ENCODE results near the gene BSND. TPM values are rescaled to one million over a fixed set of nuclear protein-coding genes. Genes with fewer than 3 reads are reported as not detected.

BSND gene
- not detected in 2 replicates for total RNA-seq (2011; cell fraction: chromatin; rRNA removed; ENCODE audit: low replicate concordance)
- not detected in 2 replicates for total RNA-seq (2011; cell fraction: nucleolus; rRNA removed)
- not detected in 2 replicates for total RNA-seq (2011; cell fraction: nucleoplasm; rRNA removed)
- not detected in 2 replicates for total RNA-seq (2014; rRNA removed)
- total RNA-seq (2014; rRNA removed; fragmentation: Illumina TruSeq; extraction: Trizol): not detected in 2 replicates
- not detected in 2 replicates for total RNA-seq (2015; rRNA removed; fragmentation: Illumina TruSeq; extraction: Trizol)
- not detected in 2 replicates for total RNA-seq (2021)
- not detected in 2 replicates for polyA plus RNA-seq (2011; rRNA removed)
- 0.01 TPM in 1 of 2 replicates, not detected in the other for polyA plus RNA-seq (2011; cell fraction: cytosol; rRNA removed)
- polyA plus RNA-seq (2011; cell fraction: nucleus; rRNA removed): not detected in 2 replicates
- polyA plus RNA-seq (2012): 0.01 TPM in 1 of 2 replicates, not detected in the other
- polyA plus RNA-seq (2014; fragmentation: Illumina TruSeq; extraction: Trizol): not detected in 2 replicates
- not detected for polyA plus RNA-seq (2014; fragmentation: Nextera tagmentation; extraction: Ambion mirVana)
- not detected in 2 replicates for polyA plus RNA-seq (2014; rRNA removed)
- polyA minus RNA-seq (2011; rRNA and poly(A)+ RNA removed): not detected in 2 replicates
- not detected in 2 replicates for polyA minus RNA-seq (2011; cell fraction: cytosol; rRNA and poly(A)+ RNA removed)
- polyA minus RNA-seq (2011; cell fraction: nucleus; rRNA and poly(A)+ RNA removed): not detected in 2 replicates
- percentile 14 among the genes with signal in this experiment for Bru-seq, nascent RNA
- not detected for BruChase-seq, experiment 1, labeled RNA remaining after a 2-hour chase
- BruChase-seq, experiment 2, labeled RNA remaining after a 6-hour chase: percentile 7 among the genes with signal in this experiment
- long read RNA-seq, experiment 1: 0 reads
- long read RNA-seq, experiment 2: 0 reads
- long read RNA-seq, experiment 3: 0 reads

GRCh38 chr1:54998677-54999076 lies at the start of gene BSND:
Gene BSND (plus strand): TSS chr1:54998933. CDS start chr1:54999187, 254 bp downstream.
- POLR2A ChIA-PET: interaction anchor here (0.5 kb wide), 1 partner anchor 71 kb away, joined by 4 read pairs; no protein-coding TSS in a partner anchor
- Histone ChIP-seq H3K79me2 (ENCODE audit: control insufficient read depth, insufficient read depth, low read length) (no peaks in the 10 kb centered on the region), H4K20me1 (replicated peaks; ENCODE audit: control insufficient read depth, insufficient read depth, low read length) (peaks cover 11% of the 10 kb centered on the region), H3K4me3 (no peak within 1 kb of the TSS), H3K27me3 (ENCODE audit: control insufficient read depth in 2 of 2, insufficient read depth in 2 of 2, low read length in 2 of 2) (peaks cover 22 to 62% of the 10 kb centered on the region in 2 experiments), H3K4me1 (replicated peaks in 1 of 2; ENCODE audit: control insufficient read depth in 2 of 2, insufficient read depth in 2 of 2, low read length in 2 of 2) (peaks cover 0 to 21% of the 10 kb centered on the region in 2 experiments; a peak in 3 of 5 replicates), H2AFZ (ENCODE audit: low read depth, low read length) (no peak within 1 kb of the TSS), H3K9me1 (ENCODE audit: control insufficient read depth, insufficient read depth, low read length) (no peaks in the 10 kb centered on the region), H3K9me3 (replicated peaks; ENCODE audit: control insufficient read depth, insufficient read depth, low read depth, low read length) (no peaks in the 10 kb centered on the region), H3K9ac (ENCODE audit: insufficient read depth in 1 of 2, low read depth in 2 of 2, low read length in 2 of 2) (peak within 1 kb of the TSS in 1 of 2 experiments; percentile 55; a peak in 1 of 4 replicates), H3K27ac (ENCODE audit: extremely low read depth, low read depth, low read length) (no peak within 1 kb of the TSS), H3K36me3 (ENCODE audit: control insufficient read depth, insufficient read depth, low read length) (no peaks in the 10 kb centered on the region), H3K4me2 (ENCODE audit: insufficient read depth, low read length) (no peak within 1 kb of the TSS)
- BruUV-seq (replicated peaks): no TSS peak
- intact Hi-C loops (cut with micrococcal nuclease): loop anchor here (10.0 kb wide), 1 partner anchor 324 kb away; no protein-coding TSS in a partner anchor
- in situ Hi-C loops (cut with MboI): loop anchor here (10.0 kb wide), 1 partner anchor 314 kb away; no protein-coding TSS in a partner anchor
- TF ChIP-seq MYNN (IDR thresholded peaks at IDR 0.05) (no peak), MYNN (CRISPR knock-in tag; IDR thresholded peaks at IDR 0.05) (no peak), NFIC (IDR thresholded peaks at IDR 0.05) (0 out of 2 replicates have a peak, but pooled peaks have one; percentile 37), NCOA1 (IDR thresholded peaks at IDR 0.05; ENCODE audit: low read depth) (no peak), SREBF2 (CRISPR knock-in tag; IDR thresholded peaks at IDR 0.05) (no peak), TEAD1 (CRISPR knock-in tag; IDR thresholded peaks at IDR 0.05) (no peak), NR2C2 (CRISPR knock-in tag; IDR thresholded peaks at IDR 0.05) (no peak), NR2C2 (tag; IDR thresholded peaks at IDR 0.05) (0 out of 2 replicates have a peak, but pooled peaks have one; percentile 26), U2AF1 (optimal IDR thresholded peaks at IDR 0.05; ENCODE audit: low read depth, low read length) (no peak), ZNF263 (CRISPR knock-in tag; IDR thresholded peaks at IDR 0.05; ENCODE audit: borderline replicate concordance) (peak; percentile 56; the same call in 1 of the 2 replicates), ZNF347 (CRISPR knock-in tag; IDR thresholded peaks at IDR 0.05; ENCODE audit: low read depth) (no peak), BCLAF1 (IDR thresholded peaks at IDR 0.05; ENCODE audit: borderline replicate concordance in 1 of 2, control insufficient read depth in 1 of 2, low read depth in 2 of 2, low read length in 1 of 2) (no peak), SOX6 (IDR thresholded peaks at IDR 0.05) (no peak), ZNF766 (CRISPR knock-in tag; conservative IDR thresholded peaks at IDR 0.05) (no peak)
- no peak for FAIRE-seq
- CTCF ChIA-PET (ENCODE audit: low intra/inter-chr PET ratio): no interaction called here
- peak in 2 of 4 experiments; percentile 37 for DNase-seq (ENCODE audit: extremely low read depth in 1 of 4, low spot score in 3 of 4)
- peak; percentile 71 for ATAC-seq
- WGBS (ENCODE audit: insufficient coverage, low coverage, missing lambda C conversion rate): 20% methylated on average over 7 of the region's 7 CpGs
